H1 (cell line): ENCODE measurements around the gene MCAT.

Experiments used
- BCL11A ChIP-seq, 2 experiments: IDR thresholded peaks; one replicate each; pipeline ENCODE4 v1.6.1; 2011; ENCODE audit warnings: low read depth in 2 of 2, low read length in 2 of 2, mild to moderate bottlenecking in 2 of 2
- EGR1 ChIP-seq: IDR thresholded peaks from 2 replicates; pipeline ENCODE4 v1.6.1; 2011; ENCODE audit warnings: low read depth, low read length, borderline replicate concordance
- GABPA ChIP-seq: IDR thresholded peaks from 2 replicates; pipeline ENCODE4 v1.6.1; 2011; ENCODE audit warnings: mild to moderate bottlenecking, low read length, moderate library complexity, borderline replicate concordance; ENCODE audit not compliant: insufficient read depth
- MAX ChIP-seq: IDR thresholded peaks from 2 replicates; pipeline ENCODE4 v1.6.1; 2012; ENCODE audit warnings: inconsistent platforms
- POLR2A ChIP-seq, 2 experiments: IDR thresholded peaks; 1 replicate in 1 of 2; 2 replicates in 1 of 2; pipeline ENCODE4 v1.6.1; 2011; ENCODE audit warnings: low read depth in 2 of 2, low read length in 2 of 2, mild to moderate bottlenecking in 2 of 2; ENCODE audit errors: control extremely low read depth in 1 of 2
- RAD21 ChIP-seq, 2 experiments: IDR thresholded peaks in 1 of 2; conservative IDR thresholded peaks in 1 of 2; 2 replicates each; pipeline ENCODE4 v1.6.1; 2011; ENCODE audit warnings: low read depth in 2 of 2, low read length in 2 of 2, improper control_type of control experiment in 1 of 2, inconsistent platforms in 1 of 2, mild to moderate bottlenecking in 1 of 2, moderate library complexity in 1 of 2
- TAF1 ChIP-seq: IDR thresholded peaks from 2 replicates; pipeline ENCODE4 v1.6.1; 2011; ENCODE audit warnings: mild to moderate bottlenecking, low read depth, low read length

- TF ChIP-seq EGR1 (no peak), POLR2A (IDR thresholded peaks at IDR 0.05; ENCODE audit: control extremely low read depth in 1 of 2, low read depth in 2 of 2, low read length in 2 of 2) (no peak), MAX (no peak), TAF1 (no peak), RAD21 (IDR thresholded peaks at IDR 0.05 in 1 of 2, conservative IDR thresholded peaks at IDR 0.05 in 1 of 2; ENCODE audit: low read depth in 2 of 2, low read length in 2 of 2) (no peak), BCL11A (IDR thresholded peaks at IDR 0.05; ENCODE audit: low read depth in 2 of 2, low read length in 2 of 2) (no peak), GABPA (no peak)
Observed at GRCh38 chr22:43173976-43174720, 30.9 kb upstream of the MCAT start.
